Duodenal mucosa (tissue), 2 donors: ENCODE results near the gene KIAA1210.

Experiments used
- H3K27ac ChIP-seq: one replicate; pipeline ENCODE4 v1.7.0; 2013; ENCODE audit warnings: low read depth, low read length
- H3K27me3 ChIP-seq, 2 donors: one replicate each; pipeline ENCODE4 v1.7.0; 2013; ENCODE audit warnings: low read length in 2 of 2, control low read depth in 1 of 2; ENCODE audit not compliant: insufficient read depth in 2 of 2, control insufficient read depth in 1 of 2
- H3K36me3 ChIP-seq, 2 donors: one replicate each; pipeline ENCODE4 v1.7.0; 2013; ENCODE audit warnings: low read length in 2 of 2, control low read depth in 1 of 2; ENCODE audit not compliant: insufficient read depth in 2 of 2, control insufficient read depth in 1 of 2
- H3K4me1 ChIP-seq, 2 donors: one replicate each; pipeline ENCODE4 v1.7.0; 2013; ENCODE audit warnings: low read length in 2 of 2, control low read depth in 1 of 2; ENCODE audit not compliant: insufficient read depth in 2 of 2, control insufficient read depth in 1 of 2
- H3K4me3 ChIP-seq, 2 donors: one replicate each; pipeline ENCODE4 v1.7.0; 2013; ENCODE audit warnings: low read length in 2 of 2, low read depth in 1 of 2
- H3K9ac ChIP-seq, 2 donors: one replicate each; pipeline ENCODE4 v1.7.0; 2013; ENCODE audit warnings: low read length in 2 of 2, low read depth in 1 of 2
- H3K9me3 ChIP-seq, 2 donors: one replicate each; pipeline ENCODE4 v1.7.0; 2013; ENCODE audit warnings: low read length in 2 of 2, control low read depth in 1 of 2; ENCODE audit not compliant: control insufficient read depth in 1 of 2

Gene KIAA1210

GRCh38 chrX:119145241-119145653 is 17.6 kb upstream of the KIAA1210 start:
- no peak overlapping the region for H3K9ac ChIP-seq
- H3K9me3 ChIP-seq: no peaks in the 10 kb centered on the region
- H3K27ac ChIP-seq: no peak overlapping the region
- no peak overlapping the region for H3K4me3 ChIP-seq
- H3K36me3 ChIP-seq: no peaks in the 10 kb centered on the region
- H3K4me1 ChIP-seq: no peaks in the 10 kb centered on the region
- H3K27me3 ChIP-seq: no peaks in the 10 kb centered on the region

- no peaks in the 10 kb centered on the region for H3K27me3 ChIP-seq
- no peak overlapping the region for H3K9ac ChIP-seq
- no peaks in the 10 kb centered on the region for H3K9me3 ChIP-seq
- no peaks in the 10 kb centered on the region for H3K4me1 ChIP-seq
- no peaks in the 10 kb centered on the region for H3K36me3 ChIP-seq
- H3K27ac ChIP-seq: no peak overlapping the region
- H3K4me3 ChIP-seq: no peak overlapping the region
Observed at GRCh38 chrX:119134466-119134865, 6.9 kb upstream of the KIAA1210 start.

- Histone ChIP-seq H3K36me3 (no peaks in the 10 kb centered on the region), H3K9ac (no peak overlapping the region), H3K9me3 (no peaks in the 10 kb centered on the region), H3K4me1 (no peaks in the 10 kb centered on the region), H3K27ac (no peak overlapping the region), H3K4me3 (no peak overlapping the region), H3K27me3 (no peaks in the 10 kb centered on the region)
Observed at GRCh38 chrX:119132961-119133360, 5.3 kb upstream of the KIAA1210 start.

- no peaks in the 10 kb centered on the region for H3K27me3 ChIP-seq
- no peak overlapping the region for H3K27ac ChIP-seq
- H3K4me3 ChIP-seq: no peak overlapping the region
- H3K36me3 ChIP-seq: no peaks in the 10 kb centered on the region
- H3K9me3 ChIP-seq: no peaks in the 10 kb centered on the region
- H3K9ac ChIP-seq: no peak overlapping the region
- no peaks in the 10 kb centered on the region for H3K4me1 ChIP-seq
Observed at GRCh38 chrX:119132316-119132715, 4.7 kb upstream of the KIAA1210 start.

GRCh38 chrX:119130911-119131310 is 3.3 kb upstream of the KIAA1210 start:
- no peaks in the 10 kb centered on the region for H3K36me3 ChIP-seq
- no peak overlapping the region for H3K4me3 ChIP-seq
- no peaks in the 10 kb centered on the region for H3K4me1 ChIP-seq
- H3K9me3 ChIP-seq: no peaks in the 10 kb centered on the region
- no peaks in the 10 kb centered on the region for H3K27me3 ChIP-seq
- no peak overlapping the region for H3K27ac ChIP-seq
- H3K9ac ChIP-seq: no peak overlapping the region

GRCh38 chrX:119121341-119121740 is 6.3 kb downstream of the KIAA1210 start:
- no peaks in the 10 kb centered on the region for H3K27me3 ChIP-seq
- H3K9me3 ChIP-seq: no peaks in the 10 kb centered on the region
- H3K36me3 ChIP-seq: no peaks in the 10 kb centered on the region
- H3K4me1 ChIP-seq: no peaks in the 10 kb centered on the region
- no peak overlapping the region for H3K27ac ChIP-seq
- no peak overlapping the region for H3K4me3 ChIP-seq
- no peak overlapping the region for H3K9ac ChIP-seq

GRCh38 chrX:119118780-119119395 is 8.7 kb downstream of the KIAA1210 start:
- Histone ChIP-seq H3K9ac (no peak overlapping the region), H3K27ac (no peak overlapping the region), H3K4me3 (no peak overlapping the region), H3K4me1 (no peaks in the 10 kb centered on the region), H3K27me3 (no peaks in the 10 kb centered on the region), H3K36me3 (no peaks in the 10 kb centered on the region), H3K9me3 (no peaks in the 10 kb centered on the region)

GRCh38 chrX:119107206-119107605 is 20.4 kb downstream of the KIAA1210 start:
- Histone ChIP-seq H3K9ac (no peak overlapping the region), H3K9me3 (no peaks in the 10 kb centered on the region), H3K27ac (no peak overlapping the region), H3K4me1 (no peaks in the 10 kb centered on the region), H3K36me3 (no peaks in the 10 kb centered on the region), H3K4me3 (no peak overlapping the region), H3K27me3 (no peaks in the 10 kb centered on the region)

GRCh38 chrX:119105826-119106225 is 21.8 kb downstream of the KIAA1210 start:
- no peaks in the 10 kb centered on the region for H3K9me3 ChIP-seq
- no peak overlapping the region for H3K9ac ChIP-seq
- no peak overlapping the region for H3K27ac ChIP-seq
- no peaks in the 10 kb centered on the region for H3K27me3 ChIP-seq
- no peak overlapping the region for H3K4me3 ChIP-seq
- no peaks in the 10 kb centered on the region for H3K4me1 ChIP-seq
- no peaks in the 10 kb centered on the region for H3K36me3 ChIP-seq

- H3K4me1 ChIP-seq: no peaks in the 10 kb centered on the region
- no peaks in the 10 kb centered on the region for H3K9me3 ChIP-seq
- no peaks in the 10 kb centered on the region for H3K36me3 ChIP-seq
- no peak overlapping the region for H3K9ac ChIP-seq
- H3K4me3 ChIP-seq: no peak overlapping the region
- no peaks in the 10 kb centered on the region for H3K27me3 ChIP-seq
- no peak overlapping the region for H3K27ac ChIP-seq
Observed at GRCh38 chrX:119101168-119101567, 26.4 kb downstream of the KIAA1210 start.

GRCh38 chrX:119095936-119096335 is 31.7 kb downstream of the KIAA1210 start:
- Histone ChIP-seq H3K27me3 (no peaks in the 10 kb centered on the region), H3K36me3 (no peaks in the 10 kb centered on the region), H3K9ac (no peak overlapping the region), H3K4me1 (no peaks in the 10 kb centered on the region), H3K4me3 (no peak overlapping the region), H3K27ac (no peak overlapping the region), H3K9me3 (no peaks in the 10 kb centered on the region)
